Small intestine (tissue), 7 donors: ENCODE results near the gene SNAI3. TPM values are rescaled to one million over a fixed set of nuclear protein-coding genes. Genes with fewer than 3 reads are reported as not detected.

Source experiments
- DNase-seq, 2 donors: peaks; one replicate each; pipeline versions ENCODE4 v3.0.0 to v3.0.0-alpha.2; 2013
- FAIRE-seq: peaks from 2 replicates; lab custom pipeline; 2012; peaks lifted over from hg19 to GRCh38; lab: Jason Lieb, UNC
- H3K27ac ChIP-seq, 3 donors: one replicate each; pipeline ENCODE4 v1.5.1; 2013; ENCODE audit warnings: low read length in 2 of 3, mild to moderate bottlenecking in 2 of 3, control low read depth in 1 of 3, inconsistent platforms in 1 of 3, low read depth in 1 of 3, moderate library complexity in 1 of 3
- H3K27me3 ChIP-seq, 3 donors: one replicate each; pipeline ENCODE4 v1.6.1; 2013; ENCODE audit warnings: low read length in 3 of 3, inconsistent platforms in 1 of 3; ENCODE audit not compliant: control insufficient read depth in 3 of 3, insufficient read depth in 3 of 3
- H3K36me3 ChIP-seq, 3 donors: one replicate each; pipeline ENCODE4 v1.6.1; 2013; ENCODE audit warnings: low read length in 3 of 3, inconsistent platforms in 1 of 3, low read depth in 1 of 3, mild to moderate bottlenecking in 1 of 3, moderate library complexity in 1 of 3; ENCODE audit not compliant: control insufficient read depth in 3 of 3, insufficient read depth in 2 of 3
- H3K4me1 ChIP-seq, 3 donors: one replicate each; pipeline ENCODE4 v1.6.1; 2013; ENCODE audit warnings: low read length in 2 of 3, inconsistent platforms in 1 of 3, low read depth in 1 of 3, mild to moderate bottlenecking in 1 of 3, moderate library complexity in 1 of 3; ENCODE audit not compliant: control insufficient read depth in 3 of 3, insufficient read depth in 2 of 3
- H3K4me3 ChIP-seq, 3 donors: one replicate each; pipeline ENCODE4 v1.5.1; 2013; ENCODE audit warnings: low read length in 3 of 3, control low read depth in 1 of 3, inconsistent platforms in 1 of 3, low read depth in 1 of 3, mild to moderate bottlenecking in 1 of 3, moderate library complexity in 1 of 3
- H3K9me3 ChIP-seq, 2 donors: one replicate each; pipeline ENCODE4 v1.6.1; 2013; ENCODE audit warnings: low read depth in 1 of 2, low read length in 1 of 2; ENCODE audit not compliant: control insufficient read depth in 2 of 2, insufficient read depth in 1 of 2
- WGBS, 3 donors: extraction: QIAGEN DNeasy Blood & Tissue Kit; methylation state at CpG; one replicate each; pipeline ENCODE4 v1.1.7; 2013; 5-methylcytosine and 5-hydroxymethylcytosine counted together
- polyA plus RNA-seq, 4 donors: library from polyadenylated mRNA; stranded (reverse) in 3 of 4; unstranded in 1 of 4; fragments of 200-250 nt in 3 of 4; fragments of 120-200 nt in 1 of 4; gene quantifications; one replicate each; pipeline versions ENCODE4 v1.2.1 to v1.2.3, GENCODE V29; 2013
- donor health status: healthy with polysubstance abuse.
- donor health status: control.
- donor health status: control.
- donor health status: Bipolar disorder and iron deficiency.
- donor health status: healthy.

The SNAI3 gene
- polyA plus RNA-seq, 4 donors: 0.45 to 3.2 (median 0.86) TPM

- Histone ChIP-seq H3K4me1 (no peaks in the 10 kb centered on the region), H3K4me3 (no peak overlapping the region), H3K27ac (no peak overlapping the region), H3K27me3 (no peaks in the 10 kb centered on the region), H3K36me3 (peaks cover 4 to 65% (median 7%) of the 10 kb centered on the region in 3 donors), H3K9me3 (no peaks in the 10 kb centered on the region)
- no peak for DNase-seq
- 92 to 94% (median 93%) methylated on average over 39 to 47 of the region's 47 CpGs for WGBS, 3 donors
- FAIRE-seq: no peak
These were observed 11.0 kb upstream of the SNAI3 start for GRCh38 chr16:88697116-88697830.

- Histone ChIP-seq H3K27me3 (no peaks in the 10 kb centered on the region), H3K9me3 (no peaks in the 10 kb centered on the region), H3K4me1 (no peaks in the 10 kb centered on the region), H3K4me3 (no peak overlapping the region), H3K36me3 (peaks cover 4 to 63% (median 7%) of the 10 kb centered on the region in 3 donors), H3K27ac (no peak overlapping the region)
- no peak for FAIRE-seq
- WGBS, 3 donors: 84 to 91% (median 86%) methylated on average over 14 of the region's 14 CpGs
- no peak for DNase-seq
These were observed 10.1 kb upstream of the SNAI3 start for GRCh38 chr16:88696441-88696840.

DNA sequence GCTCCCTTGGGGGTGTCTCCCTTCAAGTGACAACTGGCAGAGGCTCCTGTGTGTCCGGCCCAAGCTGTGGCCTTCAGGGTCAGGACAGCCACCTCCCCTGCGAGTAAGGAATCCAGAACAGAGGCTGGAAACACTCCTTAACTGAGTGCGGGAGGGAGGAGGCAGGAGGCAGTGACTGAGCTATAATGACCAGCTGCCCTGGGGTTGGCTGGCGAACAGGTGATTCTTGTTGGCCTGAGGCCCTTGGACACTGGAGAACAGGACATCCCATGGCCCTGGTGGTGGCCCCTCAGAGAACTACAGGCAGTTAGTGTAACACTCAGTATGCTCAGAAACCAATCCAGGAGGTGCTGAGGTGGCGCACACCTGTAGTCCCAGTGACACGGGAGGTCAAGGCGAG lies 9.4 kb upstream of the SNAI3 start:
- 93 to 95% (median 94%) methylated on average over 7 of the region's 7 CpGs for WGBS, 3 donors
- DNase-seq: no peak
- FAIRE-seq: no peak
- H3K27me3 ChIP-seq: peaks cover 0 to 1% (median 0%) of the 10 kb centered on the region in 3 donors
- no peaks in the 10 kb centered on the region for H3K4me1 ChIP-seq
- H3K36me3 ChIP-seq: peaks cover 4 to 56% (median 7%) of the 10 kb centered on the region in 3 donors
- no peak overlapping the region for H3K27ac ChIP-seq
- H3K4me3 ChIP-seq: no peak overlapping the region
- no peaks in the 10 kb centered on the region for H3K9me3 ChIP-seq

GRCh38 chr16:88695218-88695617 lies 8.9 kb upstream of the SNAI3 start:
- FAIRE-seq (no peak), DNase-seq (no peak)
- no peaks in the 10 kb centered on the region for H3K4me1 ChIP-seq
- H3K9me3 ChIP-seq: no peaks in the 10 kb centered on the region
- WGBS, 3 donors: 73 to 84% (median 84%) methylated on average over 14 to 15 of the region's 15 CpGs
- H3K4me3 ChIP-seq: no peak overlapping the region
- peaks cover 0 to 5% (median 0%) of the 10 kb centered on the region in 3 donors for H3K27me3 ChIP-seq
- H3K36me3 ChIP-seq: peaks cover 4 to 51% (median 7%) of the 10 kb centered on the region in 3 donors
- no peak overlapping the region for H3K27ac ChIP-seq

DNA sequence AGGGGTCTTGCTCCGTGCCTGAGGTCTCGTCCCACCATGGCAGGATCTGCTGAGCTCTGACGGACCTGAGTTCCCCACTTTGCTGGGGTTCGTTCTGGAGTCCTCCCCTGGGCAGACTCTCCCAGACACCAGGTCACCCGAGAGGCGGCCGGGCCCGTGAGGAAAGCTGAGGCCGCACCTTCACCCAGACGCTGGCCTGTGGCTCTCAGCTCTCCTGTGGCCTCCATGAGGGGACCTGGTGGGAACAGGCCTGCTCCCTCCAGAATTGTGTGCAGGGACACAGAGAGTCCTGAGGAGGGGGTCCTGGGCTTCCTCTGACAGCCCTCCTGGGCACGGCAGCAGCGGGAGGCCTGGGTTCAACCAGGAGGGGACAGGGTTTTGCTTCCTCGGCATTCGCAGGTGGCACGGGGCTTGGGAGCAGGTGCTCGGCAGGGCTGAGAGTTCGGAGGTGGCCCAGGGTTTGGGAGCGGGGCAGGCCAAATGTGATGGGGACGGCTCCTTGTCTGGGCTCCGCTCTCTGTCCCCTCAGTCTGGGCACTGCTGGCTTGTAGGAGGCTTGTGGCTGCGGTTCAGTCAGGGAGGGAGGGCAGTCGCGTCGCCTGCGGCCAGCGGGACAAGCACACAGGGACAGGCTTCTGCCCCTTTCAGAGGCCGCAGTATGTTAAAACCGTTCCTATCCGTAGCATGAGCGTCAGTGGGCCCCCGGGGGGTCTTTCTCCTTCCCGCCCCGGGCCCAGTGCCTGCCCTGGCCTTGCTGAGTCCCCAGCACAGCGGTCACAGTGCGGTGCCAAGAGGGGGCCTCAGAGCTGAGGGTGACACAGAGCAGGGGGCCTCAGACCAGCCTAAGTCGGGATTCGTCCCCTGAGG lies 8.1 kb upstream of the SNAI3 start:
- no peak for FAIRE-seq
- WGBS, 3 donors: 92 to 93% (median 92%) methylated on average over 35 to 37 of the region's 37 CpGs
- DNase-seq: no peak
- H3K4me3 ChIP-seq: no peak overlapping the region
- no peak overlapping the region for H3K27ac ChIP-seq
- H3K36me3 ChIP-seq: peaks cover 4 to 43% (median 7%) of the 10 kb centered on the region in 3 donors
- H3K9me3 ChIP-seq: no peaks in the 10 kb centered on the region
- peaks cover 0 to 5% (median 0%) of the 10 kb centered on the region in 3 donors for H3K27me3 ChIP-seq
- H3K4me1 ChIP-seq: no peaks in the 10 kb centered on the region

GRCh38 chr16:88693420-88694177 lies 7.3 kb upstream of the SNAI3 start:
- WGBS, 3 donors: 79 to 87% (median 83%) methylated on average over 38 to 39 of the region's 39 CpGs
- H3K4me1 ChIP-seq: peaks cover 0 to 2% (median 0%) of the 10 kb centered on the region in 3 donors
- no peak overlapping the region for H3K4me3 ChIP-seq
- H3K27ac ChIP-seq: no peak overlapping the region
- DNase-seq (no peak), FAIRE-seq (no peak)
- peaks cover 4 to 35% (median 7%) of the 10 kb centered on the region in 3 donors for H3K36me3 ChIP-seq
- peaks cover 0 to 8% (median 0%) of the 10 kb centered on the region in 3 donors for H3K27me3 ChIP-seq
- H3K9me3 ChIP-seq: no peaks in the 10 kb centered on the region

- no peak overlapping the region for H3K4me3 ChIP-seq
- no peaks in the 10 kb centered on the region for H3K9me3 ChIP-seq
- peaks cover 0 to 9% (median 1%) of the 10 kb centered on the region in 3 donors for H3K4me1 ChIP-seq
- H3K36me3 ChIP-seq: peaks cover 4 to 27% (median 7%) of the 10 kb centered on the region in 3 donors
- 73 to 85% (median 77%) methylated on average over 10 of the region's 10 CpGs for WGBS, 3 donors
- FAIRE-seq (no peak), DNase-seq (no peak)
- H3K27ac ChIP-seq: peak overlapping the region in 1 of 3 donors; percentile 27
- H3K27me3 ChIP-seq: peaks cover 0 to 12% (median 0%) of the 10 kb centered on the region in 3 donors
These were observed 6.6 kb upstream of the SNAI3 start for GRCh38 chr16:88692861-88693260.
